Chondrocyte (in vitro differentiated cells): ENCODE results near the gene TBC1D8. TPM values are rescaled to one million over a fixed set of nuclear protein-coding genes. Genes with fewer than 3 reads are reported as not detected.

Experiments used
- DNase-seq: peaks from one replicate; pipeline ENCODE4 v3.0.0; 2021; ENCODE audit warnings: mixed read lengths, low spot score
- H3K27ac Mint-ChIP-seq: one replicate; pipeline ENCODE4 v1.8.0; 2021; ENCODE audit warnings: mild to moderate bottlenecking, moderate library complexity, mixed read lengths; ENCODE audit not compliant: unreplicated experiment
- H3K27me3 Mint-ChIP-seq: 2 replicates; pipeline ENCODE4 v1.8.0; 2021; ENCODE audit warnings: low read depth, mixed read lengths
- H3K36me3 Mint-ChIP-seq: 2 replicates; pipeline ENCODE4 v1.8.0; 2021; ENCODE audit warnings: low read depth, mixed read lengths
- H3K4me1 Mint-ChIP-seq: 2 replicates; pipeline ENCODE4 v1.8.0; 2021; ENCODE audit warnings: low read depth, mild to moderate bottlenecking, mixed read lengths
- H3K4me3 Mint-ChIP-seq: one replicate; pipeline ENCODE4 v1.8.0; 2021; ENCODE audit warnings: mild to moderate bottlenecking, moderate library complexity, mixed read lengths; ENCODE audit not compliant: unreplicated experiment
- H3K9me3 Mint-ChIP-seq: 2 replicates; pipeline ENCODE4 v1.8.0; 2021; ENCODE audit warnings: low read depth, mixed read lengths
- CTCF ChIP-seq: fragments of 200-600 bp; sonication (generic); IDR thresholded peaks from 2 replicates; pipeline ENCODE4 v1.5.0; 2021; ENCODE audit warnings: antibody characterized with exemption, mild to moderate bottlenecking, moderate library complexity
- total RNA-seq: library from RNA; stranded (reverse); gene quantifications from 3 replicates; pipeline ENCODE4 v1.2.1, GENCODE V29; 2021

The TBC1D8 gene
- total RNA-seq, 1 donor from 2014 or later, result 8.2 TPM

GRCh38 chr2:101145406-101145805, 5.8 kb downstream of the TBC1D8 start:
- no peak for TF ChIP-seq CTCF
- Mint-ChIP-seq H3K4me1 (peaks cover 34% of the 10 kb centered on the region), H3K36me3 (peaks cover 2% of the 10 kb centered on the region), H3K27ac (no peak overlapping the region), H3K9me3 (no peaks in the 10 kb centered on the region), H3K27me3 (peaks cover 3% of the 10 kb centered on the region), H3K4me3 (no peak overlapping the region)
- no peak for DNase-seq

- peaks cover 2% of the 10 kb centered on the region for H3K36me3 Mint-ChIP-seq
Measured at GRCh38 chr2:101142163-101142562, 9.0 kb downstream of the TBC1D8 start.

GRCh38 chr2:101140978-101141655, 10.1 kb downstream of the TBC1D8 start:
- no peak for TF ChIP-seq CTCF
- DNase-seq, result no peak
- peak overlapping the region; percentile 42 for H3K4me3 Mint-ChIP-seq
- no peaks in the 10 kb centered on the region for H3K9me3 Mint-ChIP-seq
- H3K27ac Mint-ChIP-seq, result peak overlapping the region; percentile 37
- no peaks in the 10 kb centered on the region for H3K36me3 Mint-ChIP-seq
- H3K27me3 Mint-ChIP-seq, result no peaks in the 10 kb centered on the region
- peaks cover 32% of the 10 kb centered on the region for H3K4me1 Mint-ChIP-seq

More at GRCh38 chr2:101142163-101142562, 9.0 kb downstream of the TBC1D8 start:
- H3K4me3 Mint-ChIP-seq, result no peak overlapping the region
- TF ChIP-seq CTCF, result no peak
- H3K4me1 Mint-ChIP-seq, result peaks cover 32% of the 10 kb centered on the region
- H3K9me3 Mint-ChIP-seq, result no peaks in the 10 kb centered on the region
- H3K27ac Mint-ChIP-seq, result no peak overlapping the region
- no peaks in the 10 kb centered on the region for H3K27me3 Mint-ChIP-seq
- no peak for DNase-seq

- Mint-ChIP-seq H3K4me3 (no peak overlapping the region), H3K36me3 (no peaks in the 10 kb centered on the region), H3K27ac (peak overlapping the region; percentile 3), H3K9me3 (no peaks in the 10 kb centered on the region), H3K4me1 (peaks cover 31% of the 10 kb centered on the region), H3K27me3 (no peaks in the 10 kb centered on the region)
- no peak for TF ChIP-seq CTCF
- no peak for DNase-seq
Measured at GRCh38 chr2:101140237-101140636, 10.9 kb downstream of the TBC1D8 start.

- TF ChIP-seq CTCF, result no peak
- Mint-ChIP-seq H3K4me3 (no peak overlapping the region), H3K4me1 (peaks cover 27% of the 10 kb centered on the region), H3K27me3 (no peaks in the 10 kb centered on the region), H3K9me3 (no peaks in the 10 kb centered on the region), H3K27ac (no peak overlapping the region), H3K36me3 (no peaks in the 10 kb centered on the region)
- no peak for DNase-seq
Measured at GRCh38 chr2:101139495-101139894, 11.7 kb downstream of the TBC1D8 start.
